Activated CD4-positive, CD25-positive, alpha-beta regulatory T cell treated with anti-CD3 and anti-CD28 coated beads, Interleukin-2, amount 50 U/mL, for 72 hours (primary cell): ENCODE results near the gene WAS.

Experiments used
- DNase-seq: peaks from one replicate; pipeline ENCODE4 v3.0.0; 2021

The WAS gene

DNA sequence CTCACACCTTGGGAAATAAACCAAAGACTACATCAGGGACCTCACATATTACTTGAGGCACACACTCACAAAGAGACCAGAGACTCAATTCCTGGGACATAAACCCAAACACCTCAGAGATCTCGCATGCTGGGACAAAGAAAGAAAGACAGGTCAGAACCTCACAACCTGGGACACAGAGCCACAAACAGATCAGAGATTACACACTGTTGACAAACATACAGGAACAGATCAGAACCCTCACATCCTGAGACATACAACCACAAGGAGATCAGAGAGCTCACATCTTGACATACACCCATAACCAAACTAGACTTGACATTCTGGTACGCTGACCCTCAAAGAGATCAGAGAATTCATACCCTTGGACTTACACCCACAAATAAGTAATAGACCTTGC, 30.2 kb downstream of the WAS start:
- DNase-seq = no peak

DNA sequence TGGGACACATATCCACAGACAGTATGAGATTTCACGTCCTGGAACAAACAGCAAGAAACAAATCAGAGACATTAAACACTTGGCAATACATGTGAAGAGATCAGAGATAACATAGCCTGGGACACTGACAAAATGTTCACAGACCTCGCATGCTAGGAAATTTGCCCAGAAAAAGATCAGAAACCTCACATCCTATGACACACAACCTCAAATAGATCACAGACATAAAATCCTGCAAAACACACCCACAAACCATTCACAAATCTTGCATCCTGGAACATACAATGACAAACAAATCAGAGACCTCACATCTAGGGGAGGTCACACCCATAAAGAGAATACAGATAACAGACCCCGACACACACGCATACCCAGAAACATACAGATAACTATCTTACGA, 31.0 kb downstream of the WAS start:
- no peak for DNase-seq

DNA sequence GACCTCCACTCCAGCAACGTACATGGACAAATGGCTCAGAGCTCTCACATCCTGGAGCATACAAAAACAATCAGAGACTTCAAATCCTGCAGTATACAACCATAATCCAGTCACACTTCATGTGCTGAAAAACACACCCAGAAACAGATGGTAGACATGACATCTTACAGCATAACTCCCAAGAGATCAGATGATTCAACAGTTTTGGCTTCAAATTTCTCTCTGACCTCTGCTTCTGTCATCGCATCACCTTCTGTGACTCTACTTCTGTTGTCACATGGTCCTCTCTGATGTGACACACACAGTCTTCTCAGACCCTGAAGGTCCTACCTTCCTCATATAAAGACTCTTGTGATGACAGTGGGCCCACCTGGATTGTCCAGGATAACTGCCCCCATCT, 31.5 kb downstream of the WAS start:
- no peak for DNase-seq

DNA sequence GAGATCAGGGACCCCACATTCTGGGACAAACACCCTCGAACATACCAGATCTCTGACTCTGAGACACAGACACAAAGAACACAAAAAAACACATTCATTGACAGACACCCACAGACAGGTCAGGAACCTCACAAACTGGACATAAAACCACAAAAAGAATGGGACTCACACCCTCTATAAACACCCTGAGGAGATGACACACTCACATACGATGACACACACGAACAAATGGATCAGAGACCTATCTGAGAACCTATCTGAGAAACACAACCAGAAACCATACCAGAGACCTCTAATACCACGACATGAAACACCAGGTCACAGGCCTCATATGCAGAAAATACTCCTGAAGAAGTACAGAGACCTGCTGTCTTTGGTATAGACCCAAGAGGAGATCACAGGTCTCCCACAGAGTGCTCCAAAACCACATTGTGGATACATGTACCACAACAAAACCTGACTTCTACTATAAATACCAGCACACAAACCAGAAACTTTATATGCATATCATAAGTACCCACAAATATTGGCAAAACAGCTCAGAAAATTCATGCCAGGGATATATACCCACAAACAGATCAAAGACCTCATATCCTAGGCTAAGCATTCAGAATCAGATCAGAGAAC, 32.4 kb downstream of the WAS start:
- DNase-seq = no peak

DNA sequence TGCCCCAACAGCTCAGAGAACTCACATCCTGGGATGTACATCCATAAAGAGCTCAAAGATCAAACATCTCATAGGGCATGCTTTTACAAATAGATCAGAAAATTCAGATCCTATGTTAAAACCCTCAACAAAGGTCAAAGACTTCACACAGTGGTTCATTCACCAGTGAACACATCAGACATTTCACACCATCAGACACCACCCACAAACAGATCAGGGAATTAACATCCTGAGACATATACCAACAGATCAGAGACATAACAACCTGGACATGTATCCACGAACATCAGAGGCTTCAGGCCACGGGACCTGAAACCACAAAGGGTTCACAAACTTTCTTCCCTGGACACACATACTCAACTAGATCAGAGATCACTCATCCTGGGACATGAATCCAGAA, 36.4 kb downstream of the WAS start:
- DNase-seq = no peak

DNA sequence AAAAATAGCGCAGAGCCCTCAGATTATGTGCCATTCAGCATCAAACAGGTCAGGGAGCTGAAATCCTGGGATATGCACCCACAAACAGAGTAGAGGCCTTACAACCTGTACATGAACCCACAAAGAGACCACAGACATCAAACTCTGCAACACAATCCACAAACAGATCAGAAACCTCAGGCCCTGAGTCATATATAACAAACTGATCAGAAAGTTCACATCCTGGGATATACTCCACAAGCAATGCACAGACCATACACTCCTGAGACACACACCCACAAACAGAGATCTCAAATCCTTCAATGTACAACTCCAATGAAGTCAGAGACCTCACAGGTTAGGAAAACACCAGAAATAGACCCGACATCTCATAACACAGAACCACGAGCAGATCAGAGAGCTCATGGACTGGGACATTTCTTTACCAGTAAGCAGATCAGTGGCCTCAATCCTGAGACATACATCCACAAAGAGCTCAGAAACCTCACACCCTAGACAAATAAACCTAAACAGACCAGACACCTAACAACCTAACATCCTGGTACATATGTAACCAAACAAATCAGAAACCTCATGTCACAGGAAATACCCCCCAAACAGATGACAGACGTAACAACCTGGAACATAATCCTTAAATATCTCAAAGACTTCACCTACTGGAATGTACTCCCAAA, 37.1 kb downstream of the WAS start:
- no peak for DNase-seq

DNA sequence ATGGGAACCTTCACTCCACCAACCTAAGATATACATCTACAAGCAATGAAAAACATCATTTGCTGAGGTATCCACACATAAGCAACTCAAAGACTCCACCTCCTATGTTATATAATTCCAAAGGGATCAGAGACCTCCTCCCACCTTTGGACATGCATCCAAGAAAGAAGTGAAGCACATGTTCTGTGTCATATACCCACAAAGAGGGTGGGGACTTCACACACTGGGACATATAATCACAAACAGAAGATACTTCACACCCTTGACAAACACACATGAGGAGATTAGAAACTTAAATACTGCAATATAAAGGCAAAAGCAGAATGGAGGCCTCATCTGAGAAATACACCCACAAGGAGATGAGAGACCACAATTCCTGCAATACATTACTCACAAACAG, 38.3 kb downstream of the WAS start:
- DNase-seq = no peak

DNA sequence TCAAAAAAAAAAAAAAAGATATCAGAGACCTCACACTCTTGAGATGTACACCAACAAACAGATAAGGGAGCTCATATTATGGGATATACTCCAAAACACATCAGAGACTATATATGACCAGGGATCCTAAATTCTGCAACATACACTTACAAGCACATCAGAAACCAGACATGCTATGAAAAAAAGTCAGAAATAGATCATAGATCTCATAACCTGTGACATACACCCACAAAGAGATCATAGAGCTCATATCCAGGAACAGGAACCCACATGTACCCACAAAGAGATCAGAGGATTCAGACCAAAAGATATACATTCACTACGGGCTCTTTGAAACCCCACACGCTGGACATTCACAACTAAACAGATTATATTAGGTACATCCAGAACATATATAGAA, 43.0 kb downstream of the WAS start:
- no peak for DNase-seq

DNA sequence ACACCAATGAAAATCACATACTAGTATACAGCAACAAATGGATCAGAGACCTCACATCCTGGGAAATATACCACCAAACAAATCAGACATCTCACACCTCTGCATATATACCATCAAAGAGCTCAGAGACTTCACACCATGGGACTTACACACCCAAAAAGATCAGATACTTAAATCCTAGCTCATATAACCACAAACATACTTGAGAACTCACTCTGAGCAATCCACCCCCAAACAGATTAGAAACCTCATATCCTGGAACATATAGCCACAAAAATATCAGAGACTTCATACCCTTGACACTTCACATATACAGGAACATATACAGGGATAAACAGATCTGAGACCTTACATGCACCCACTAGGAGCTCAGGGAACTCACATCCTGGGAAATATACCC, 45.1 kb downstream of the WAS start:
- no peak for DNase-seq

DNA sequence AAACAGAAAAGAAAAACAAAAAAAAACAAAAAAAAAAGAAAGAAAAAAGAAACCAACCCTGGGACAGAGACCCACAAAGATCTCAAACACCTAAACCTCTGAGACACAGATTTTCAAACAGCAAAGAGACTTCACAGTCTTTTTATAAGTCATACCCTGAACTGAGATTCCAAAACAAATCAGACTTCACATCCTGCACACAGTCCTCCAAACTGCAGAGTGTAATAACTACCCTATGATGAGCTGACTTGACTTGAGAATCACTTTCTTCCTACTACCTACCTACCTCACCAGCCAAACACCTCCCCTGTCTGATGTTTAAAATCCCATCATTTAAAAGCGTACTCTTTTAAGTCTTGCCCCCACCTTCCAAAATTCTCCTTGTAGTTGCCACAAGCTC, 52.7 kb downstream of the WAS start:
- DNase-seq = no peak

DNA sequence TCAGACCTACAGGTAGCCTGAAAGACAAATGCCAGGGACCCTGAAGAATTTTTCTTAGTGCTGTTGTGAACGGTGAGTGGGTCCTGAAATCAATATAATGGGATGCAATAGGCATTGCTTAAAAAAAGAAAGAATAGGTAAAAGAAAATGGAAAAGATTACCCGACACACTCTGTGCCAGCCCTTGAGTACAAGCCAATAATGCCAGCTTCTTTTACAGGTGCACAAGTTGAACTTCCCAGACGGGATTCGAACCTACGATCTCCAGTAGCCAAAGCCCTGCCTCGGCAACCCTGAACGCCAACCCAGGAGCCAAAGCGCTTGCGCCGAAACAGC, 53.2 kb downstream of the WAS start:
- DNase-seq = no peak

DNA sequence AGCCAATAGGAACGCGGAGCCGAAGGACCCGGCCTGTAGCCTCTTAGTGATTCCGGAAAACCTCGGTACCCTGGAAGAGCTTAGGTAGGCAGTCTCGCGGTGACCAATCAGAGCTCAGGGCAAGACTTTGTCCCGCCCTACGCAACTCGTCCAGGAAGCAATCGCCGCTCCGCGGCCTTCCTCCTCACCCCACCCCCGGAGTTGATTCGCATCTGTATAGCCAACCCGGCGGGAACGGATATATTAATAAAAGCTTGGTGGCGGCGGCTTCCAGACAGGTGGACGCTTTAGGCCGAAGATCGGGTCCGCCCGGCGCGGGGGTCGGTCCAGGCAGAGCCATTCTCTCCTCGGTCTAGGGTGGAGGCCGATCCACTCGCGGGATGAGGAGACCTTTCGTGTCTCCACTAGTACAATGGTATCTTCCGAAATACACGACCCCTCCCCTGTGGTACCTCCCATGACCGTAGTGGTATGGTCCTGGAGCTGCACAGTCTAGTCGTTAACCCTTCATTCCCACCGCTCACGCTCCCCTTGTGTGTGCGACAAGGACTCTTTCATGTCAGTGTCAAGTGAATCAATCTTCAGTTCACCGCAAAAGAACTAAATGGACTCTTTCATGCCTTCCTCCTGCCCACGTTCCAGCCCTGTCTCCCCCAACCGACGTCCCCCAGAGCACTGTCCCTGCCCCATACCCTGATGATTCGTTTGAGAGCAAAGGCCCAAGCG, 53.8 kb downstream of the WAS start:
- DNase-seq = peak; percentile 79

DNA sequence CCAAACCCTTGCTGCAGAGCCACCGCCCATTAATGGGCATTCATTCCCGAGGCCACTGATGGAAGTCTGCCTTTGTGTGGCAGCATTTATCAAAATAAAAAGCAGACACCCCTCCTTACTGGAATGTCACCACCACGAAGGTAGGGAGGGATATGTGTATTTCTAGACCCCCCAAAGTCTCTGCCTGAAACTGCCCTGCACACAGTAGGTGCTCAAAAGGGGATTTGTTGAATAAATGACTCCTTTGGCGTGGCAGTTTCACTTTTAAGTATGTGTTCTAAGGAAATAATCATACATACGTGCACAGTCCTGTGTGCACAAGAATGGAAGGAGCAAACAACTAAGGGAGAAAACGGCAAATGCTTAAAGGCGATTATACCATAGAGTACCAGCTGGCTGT, 54.3 kb downstream of the WAS start:
- no peak for DNase-seq
